Measurements from ENCODE around the gene CYP27B1. TPM values are rescaled to one million over a fixed set of nuclear protein-coding genes. Genes with fewer than 3 reads are reported as not detected.
A peak's percentile ranks its signal among the peaks of the same experiment; 100 is the strongest.

Gene CYP27B1
- total and polyA plus RNA-seq, 9 of the 15 experiments (the other 6 are each of a cell fraction or from before 2014, with no cell fraction given), result 0.18 to 4.2 (median 1.8) TPM

GRCh38 chr12:57772429-57773322 is 5.8 kb upstream of the CYP27B1 start, which contains the start of gene EEF1AKMT3 (continued):
- peak; percentile 68; the same call in 1 of the 2 replicates for TF ChIP-seq ZNF592 (IDR thresholded peaks at IDR 0.05)
- TF ChIP-seq ZNF518B (CRISPR knock-in tag; IDR thresholded peaks at IDR 0.05), result no peak
- no peak for TF ChIP-seq PTRF (tag; IDR thresholded peaks at IDR 0.05)
- no peak for TF ChIP-seq RAD51 (IDR thresholded peaks at IDR 0.05; ENCODE audit: borderline replicate concordance, low read depth)
- no peak for TF ChIP-seq TBP (optimal IDR thresholded peaks at IDR 0.05; ENCODE audit: low read depth, low read length)
- no peak for TF ChIP-seq ZHX1 (conservative IDR thresholded peaks at IDR 0.05; ENCODE audit: low read length)
- TF ChIP-seq ILK (tag; IDR thresholded peaks at IDR 0.05; ENCODE audit: borderline replicate concordance, low read depth), result no peak
- TF ChIP-seq, protein P1, sequence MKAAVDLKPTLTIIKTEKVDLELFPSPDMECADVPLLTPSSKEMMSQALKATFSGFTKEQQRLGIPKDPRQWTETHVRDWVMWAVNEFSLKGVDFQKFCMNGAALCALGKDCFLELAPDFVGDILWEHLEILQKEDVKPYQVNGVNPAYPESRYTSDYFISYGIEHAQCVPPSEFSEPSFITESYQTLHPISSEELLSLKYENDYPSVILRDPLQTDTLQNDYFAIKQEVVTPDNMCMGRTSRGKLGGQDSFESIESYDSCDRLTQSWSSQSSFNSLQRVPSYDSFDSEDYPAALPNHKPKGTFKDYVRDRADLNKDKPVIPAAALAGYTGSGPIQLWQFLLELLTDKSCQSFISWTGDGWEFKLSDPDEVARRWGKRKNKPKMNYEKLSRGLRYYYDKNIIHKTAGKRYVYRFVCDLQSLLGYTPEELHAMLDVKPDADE (conservative IDR thresholded peaks at IDR 0.05; ENCODE audit: control insufficient read depth, low read depth, low read length), result no peak
- TF ChIP-seq HMG20B (CRISPR knock-in tag; IDR thresholded peaks at IDR 0.05), result no peak
- no peak for TF ChIP-seq HDAC2 (IDR thresholded peaks at IDR 0.05)
- TF ChIP-seq ZC3H11A (IDR thresholded peaks at IDR 0.05; ENCODE audit: low read depth, low read length), result no peak
- TF ChIP-seq RBM14 (IDR thresholded peaks at IDR 0.05; ENCODE audit: borderline replicate concordance, insufficient read depth, low read depth, low read length), result no peak
- TF ChIP-seq ZFP1 (CRISPR knock-in tag; IDR thresholded peaks at IDR 0.05), result no peak
- no peak for TF ChIP-seq ZKSCAN3 (CRISPR knock-in tag; IDR thresholded peaks at IDR 0.05)
- no peak for TF ChIP-seq ZNF780A (CRISPR knock-in tag; IDR thresholded peaks at IDR 0.05)
- TF ChIP-seq DIDO1 (tag; IDR thresholded peaks at IDR 0.05; ENCODE audit: low read depth), result no peak
